Measurements from ENCODE around the gene FZD7. TPM values are rescaled to one million over a fixed set of nuclear protein-coding genes. Genes with fewer than 3 reads are reported as not detected.

The FZD7 gene
- total RNA-seq, 1 experiment from 2014 or later: 14.6 TPM

- peaks cover under 1 to 12% of the 10 kb centered on the region in 2 experiments; a peak in 3 of 4 replicates for H3K4me1 ChIP-seq (ENCODE audit: control insufficient read depth in 1 of 2, insufficient read depth in 2 of 2, low read length in 2 of 2)
- H3K79me2 ChIP-seq (ENCODE audit: insufficient read depth, low read length): no peaks in the 10 kb centered on the region
- TF ChIP-seq MAX (IDR thresholded peaks at IDR 0.05) (no peak), SIN3A (IDR thresholded peaks at IDR 0.05; ENCODE audit: low read depth) (no peak), CTCF (IDR thresholded peaks at IDR 0.05 in 2 of 3, conservative IDR thresholded peaks at IDR 0.05 in 1 of 3; ENCODE audit: borderline replicate concordance in 1 of 3, insufficient read depth in 1 of 3, low read depth in 2 of 3, low read length in 2 of 3) (no peak), ZBTB33 (IDR thresholded peaks at IDR 0.05; ENCODE audit: extremely low read depth, insufficient replicate concordance, low read length) (no peak), ATF3 (IDR thresholded peaks at IDR 0.05) (no peak)
- H3K36me3 ChIP-seq (ENCODE audit: control insufficient read depth in 1 of 2, insufficient read depth in 2 of 2, low read length in 2 of 2): no peaks in the 10 kb centered on the region
- no peaks in the 10 kb centered on the region for H4K20me1 ChIP-seq (ENCODE audit: insufficient read depth)
- CTCF ChIA-PET: no interaction called here
- H3K4me2 ChIP-seq (ENCODE audit: low read length): no peak overlapping the region
- intact Hi-C loops (cut with micrococcal nuclease): no loop called here
- no peaks in the 10 kb centered on the region for H3K9me2 ChIP-seq (ENCODE audit: insufficient read depth)
- H3K27me3 ChIP-seq (ENCODE audit: insufficient read depth, low read length): no peaks in the 10 kb centered on the region
- H3K9me3 ChIP-seq (ENCODE audit: control insufficient read depth in 1 of 2, insufficient read depth in 1 of 2, low read depth in 1 of 2, low read length in 2 of 2): no peaks in the 10 kb centered on the region
- H3K27ac ChIP-seq (ENCODE audit: low read depth, low read length): no peak overlapping the region
- H2AFZ ChIP-seq (ENCODE audit: low read depth, low read length, poor library complexity, severe bottlenecking): no peak overlapping the region
- no peak for ATAC-seq
- H3K4me3 ChIP-seq (replicated peaks in 1 of 2; ENCODE audit: low read depth in 1 of 2, low read length in 2 of 2): no peak overlapping the region
- no TSS peak for BruUV-seq (replicated peaks)
- no peak overlapping the region for H3K9ac ChIP-seq (ENCODE audit: low read length)
- POLR2A ChIA-PET: no interaction called here
- no peak for DNase-seq (ENCODE audit: low read depth, low spot score)
- RAD21 ChIA-PET (ENCODE audit: low non-redundant PET in 1 of 2, low total read pairs in 2 of 2, uncharacterized antibody in 2 of 2, unreplicated experiment in 2 of 2): no interaction called here
These were observed 11.1 kb downstream of the FZD7 start for GRCh38 chr2:202044777-202045176.

All from HCT116 (cell line).